Activated T-cell treated with anti-CD3 and anti-CD28 coated beads, Interleukin-2, amount 50 U/mL, for 4 hours (primary cell): ENCODE results near the gene SIX2. TPM values are rescaled to one million over a fixed set of nuclear protein-coding genes. Genes with fewer than 3 reads are reported as not detected.

Experiments
- ATAC-seq, 2 donors: fragments of 200-7000 bp; cut with Tn5 transposase; one replicate each; pipeline ENCODE4 v1.10.0; 2021
- DNase-seq: peaks from one replicate; pipeline ENCODE4 v3.0.0-alpha.2; 2020
- H3K27me3 Mint-ChIP-seq: one replicate; pipeline ENCODE4 v1.8.0; 2021; ENCODE audit warnings: low read depth, mixed read lengths
- H3K36me3 Mint-ChIP-seq: one replicate; pipeline ENCODE4 v1.8.0; 2022; ENCODE audit warnings: mixed read lengths; ENCODE audit not compliant: insufficient read depth
- H3K4me1 Mint-ChIP-seq: one replicate; pipeline ENCODE4 v1.8.0; 2021; ENCODE audit warnings: low read depth, mixed read lengths
- H3K4me3 Mint-ChIP-seq: one replicate; pipeline ENCODE4 v1.8.0; 2021; ENCODE audit warnings: mild to moderate bottlenecking, moderate library complexity, mixed read lengths
- H3K9me3 Mint-ChIP-seq: one replicate; pipeline ENCODE4 v1.8.0; 2021; ENCODE audit warnings: mixed read lengths
- total RNA-seq, 3 donors: library from RNA; stranded (reverse); gene quantifications; one replicate each; pipeline ENCODE4 v1.2.1, GENCODE V29; 2021

The SIX2 gene
- total RNA-seq, 3 donors from 2014 or later = not detected

GRCh38 chr2:44956843-44957242 lies 52.4 kb downstream of the SIX2 start:
- no peaks in the 10 kb centered on the region for H3K36me3 Mint-ChIP-seq
- H3K4me1 Mint-ChIP-seq = peaks cover 21% of the 10 kb centered on the region
- no peak for DNase-seq
- no peak for ATAC-seq
- H3K9me3 Mint-ChIP-seq = no peaks in the 10 kb centered on the region
- H3K4me3 Mint-ChIP-seq = no peak overlapping the region
- peaks cover 61% of the 10 kb centered on the region for H3K27me3 Mint-ChIP-seq

- ATAC-seq (peak; percentile 80 to 83), DNase-seq (peak; percentile 67)
- Mint-ChIP-seq H3K4me1 (peaks cover 21% of the 10 kb centered on the region), H3K9me3 (no peaks in the 10 kb centered on the region), H3K4me3 (no peak overlapping the region), H3K36me3 (no peaks in the 10 kb centered on the region), H3K27me3 (peaks cover 65% of the 10 kb centered on the region)
These were observed 53.5 kb downstream of the SIX2 start for GRCh38 chr2:44955593-44956392.

Other genes with a start within 250 kb of the SIX2 start
- gene SIX3, start 67.8 kb downstream of the SIX2 start, total RNA-seq = under 1 TPM in 1 of 3 donors, not detected in 2; 0.11 TPM